ENCODE measurements around the gene ZNRF4.

DNA sequence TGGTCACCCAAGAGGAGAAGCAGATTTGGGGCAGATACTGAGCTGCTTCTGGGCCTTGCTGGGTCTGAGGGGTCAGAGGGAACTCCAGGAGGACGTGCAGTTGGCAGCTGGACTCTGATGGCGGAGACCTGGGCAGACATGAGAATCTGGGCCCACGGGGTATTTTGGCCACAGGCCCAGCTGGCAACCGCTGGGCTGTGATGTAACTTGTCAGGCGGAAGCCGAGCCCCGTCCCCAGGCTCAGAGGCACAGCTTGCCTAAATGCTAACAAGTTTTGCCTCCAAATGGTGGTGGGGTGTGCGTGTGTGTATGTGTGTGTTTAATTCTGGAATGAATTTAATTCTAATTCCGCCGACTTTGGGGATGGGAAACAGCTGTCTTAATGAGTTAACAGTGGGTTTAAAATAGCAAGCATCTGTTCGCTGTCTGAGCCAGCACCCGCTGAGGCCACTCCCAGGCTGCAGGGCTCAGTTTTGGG is 11.6 kb downstream of the ZNRF4 start:
- TF ChIP-seq, protein P1, sequence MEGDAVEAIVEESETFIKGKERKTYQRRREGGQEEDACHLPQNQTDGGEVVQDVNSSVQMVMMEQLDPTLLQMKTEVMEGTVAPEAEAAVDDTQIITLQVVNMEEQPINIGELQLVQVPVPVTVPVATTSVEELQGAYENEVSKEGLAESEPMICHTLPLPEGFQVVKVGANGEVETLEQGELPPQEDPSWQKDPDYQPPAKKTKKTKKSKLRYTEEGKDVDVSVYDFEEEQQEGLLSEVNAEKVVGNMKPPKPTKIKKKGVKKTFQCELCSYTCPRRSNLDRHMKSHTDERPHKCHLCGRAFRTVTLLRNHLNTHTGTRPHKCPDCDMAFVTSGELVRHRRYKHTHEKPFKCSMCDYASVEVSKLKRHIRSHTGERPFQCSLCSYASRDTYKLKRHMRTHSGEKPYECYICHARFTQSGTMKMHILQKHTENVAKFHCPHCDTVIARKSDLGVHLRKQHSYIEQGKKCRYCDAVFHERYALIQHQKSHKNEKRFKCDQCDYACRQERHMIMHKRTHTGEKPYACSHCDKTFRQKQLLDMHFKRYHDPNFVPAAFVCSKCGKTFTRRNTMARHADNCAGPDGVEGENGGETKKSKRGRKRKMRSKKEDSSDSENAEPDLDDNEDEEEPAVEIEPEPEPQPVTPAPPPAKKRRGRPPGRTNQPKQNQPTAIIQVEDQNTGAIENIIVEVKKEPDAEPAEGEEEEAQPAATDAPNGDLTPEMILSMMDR (IDR thresholded peaks at IDR 0.05): no peak
- TF ChIP-seq POLR2A (IDR thresholded peaks at IDR 0.05): no peak
